Activated CD8-positive, alpha-beta memory T cell treated with anti-CD3 and anti-CD28 coated beads, Interleukin-2, amount 50 U/mL, for 24 hours (primary cell): ENCODE measurements around the gene CRLF1.

Source experiments
- DNase-seq: peaks from one replicate; pipeline ENCODE4 v3.0.0-alpha.2; 2020; ENCODE audit errors: extremely low read depth

The CRLF1 gene

GRCh38 chr19:18636969-18637629 is 30.5 kb upstream of the CRLF1 start, which contains the start of gene KLHL26:
KLHL26 (plus strand) TSS chr19:18637028; CDS start chr19:18637055, 27 bp downstream.
- no peak for DNase-seq

GRCh38 chr19:18636183-18636968 is 29.8 kb upstream of the CRLF1 start:
- peak; percentile 98 for DNase-seq

- DNase-seq, result no peak
These were observed 29.2 kb upstream of the CRLF1 start for GRCh38 chr19:18635831-18636182.

- no peak for DNase-seq
These were observed 28.2 kb upstream of the CRLF1 start for GRCh38 chr19:18634612-18635297.

DNA sequence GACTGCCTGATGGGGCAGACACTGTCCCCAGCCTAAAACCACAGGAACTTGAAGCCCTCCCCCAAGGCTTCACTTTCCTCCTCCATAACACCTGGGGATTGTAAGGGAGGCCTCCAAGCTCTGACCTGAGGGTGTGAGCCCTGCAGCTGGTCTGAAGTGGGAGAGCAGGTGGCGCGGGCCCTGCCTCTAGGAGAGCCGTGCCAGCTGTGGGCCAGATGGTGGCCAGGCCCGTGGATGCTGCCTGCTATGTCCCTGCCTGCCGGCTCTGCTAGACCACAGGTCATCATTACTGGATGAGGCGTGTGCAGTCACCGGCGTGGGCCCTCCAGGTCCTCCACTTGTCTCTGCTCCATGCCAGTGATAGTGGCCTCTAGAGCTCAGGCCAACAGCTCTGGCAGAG is 26.7 kb upstream of the CRLF1 start:
- DNase-seq, result no peak

DNA sequence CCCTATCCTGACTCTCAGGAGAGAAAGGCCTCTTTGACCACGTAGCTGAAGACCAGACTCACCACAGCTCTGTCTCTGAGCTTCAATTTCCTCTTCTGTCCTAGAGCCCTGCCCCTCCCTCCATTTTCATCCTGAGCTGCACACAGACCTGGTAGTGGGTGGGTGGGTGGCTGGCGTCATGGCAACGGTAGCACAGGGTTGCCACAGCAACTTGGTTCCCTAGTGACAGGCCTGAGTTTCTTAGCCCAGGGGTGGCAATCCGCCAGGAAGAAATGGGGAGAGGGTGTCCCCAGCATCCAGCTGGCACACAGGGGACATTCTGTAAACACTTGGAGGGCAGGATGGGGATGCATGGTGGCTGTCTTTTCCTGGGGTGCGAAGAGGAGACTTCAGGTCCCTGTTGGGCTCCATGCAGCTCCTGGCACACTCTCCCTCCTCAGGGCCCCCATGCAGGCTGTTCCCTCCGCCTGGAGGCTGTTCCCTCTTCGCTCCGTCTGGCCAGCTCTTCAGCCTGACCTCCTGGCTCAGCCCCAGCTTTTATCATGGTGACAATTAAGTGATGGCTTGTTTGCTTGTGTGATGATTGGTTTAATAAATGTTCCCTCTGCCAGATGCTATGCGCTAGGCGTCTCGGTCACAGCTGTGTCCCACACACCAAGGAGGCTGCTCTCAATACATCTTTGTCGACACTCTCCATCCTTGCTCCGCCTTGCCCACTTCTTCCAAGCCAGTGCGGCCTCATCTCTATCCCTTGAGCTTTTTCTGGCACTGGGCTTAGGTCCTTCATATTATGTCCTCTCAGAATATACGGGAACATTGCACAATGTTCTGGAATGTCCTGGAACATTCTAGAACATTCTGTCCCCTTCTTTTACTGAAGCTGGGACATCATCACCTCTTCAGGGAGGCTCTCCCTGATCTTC is 22.8 kb upstream of the CRLF1 start:
- no peak for DNase-seq

- DNase-seq, result no peak
These were observed 20.3 kb upstream of the CRLF1 start for GRCh38 chr19:18626906-18627305.

- no peak for DNase-seq
These were observed 14.3 kb upstream of the CRLF1 start for GRCh38 chr19:18620902-18621301.

- DNase-seq, result no peak
These were observed 13.7 kb upstream of the CRLF1 start for GRCh38 chr19:18620311-18620710.

- no peak for DNase-seq
These were observed 11.6 kb upstream of the CRLF1 start for GRCh38 chr19:18618236-18618635.

DNA sequence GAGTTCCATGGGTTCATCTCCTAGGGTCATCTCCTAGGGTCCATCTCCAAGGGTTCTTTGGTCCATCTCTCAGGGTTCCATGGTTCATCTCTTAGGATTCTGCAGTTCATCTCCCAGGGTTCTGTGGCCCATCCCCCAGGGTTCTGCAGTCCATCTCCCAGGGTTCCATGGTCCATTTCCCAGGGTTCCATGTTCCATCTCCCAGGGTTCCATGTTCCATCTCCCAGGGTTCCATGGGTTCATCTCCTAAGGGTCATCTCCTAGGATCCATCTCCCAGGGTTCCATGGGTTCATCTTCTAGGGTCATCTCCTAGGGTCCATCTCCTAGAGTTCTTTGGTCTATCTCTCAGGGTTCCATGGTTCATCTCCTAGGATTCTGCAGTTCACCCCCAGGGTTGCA is 11.0 kb upstream of the CRLF1 start:
- no peak for DNase-seq

DNA sequence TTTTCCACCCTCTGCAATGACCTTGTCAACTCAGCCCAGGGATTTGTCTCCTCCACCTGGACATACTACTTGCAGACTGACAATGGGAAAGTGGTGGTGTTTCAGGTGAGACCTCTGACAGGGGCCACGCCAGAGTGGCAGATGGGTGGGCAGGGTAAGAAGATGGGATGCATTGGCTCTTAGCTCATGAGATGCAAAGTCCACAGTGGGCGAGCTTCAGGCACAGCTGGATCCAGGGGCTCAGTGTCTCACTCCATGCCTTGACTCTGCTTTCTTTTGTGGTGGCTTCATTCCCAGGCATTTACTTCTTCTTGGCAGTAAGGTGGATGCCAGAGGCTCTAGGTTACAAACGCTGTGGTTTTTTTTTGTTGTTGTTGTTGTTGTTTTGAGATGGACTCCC is 9.4 kb upstream of the CRLF1 start:
- no peak for DNase-seq

GRCh38 chr19:18613589-18614234 is 7.1 kb upstream of the CRLF1 start:
- no peak for DNase-seq

DNA sequence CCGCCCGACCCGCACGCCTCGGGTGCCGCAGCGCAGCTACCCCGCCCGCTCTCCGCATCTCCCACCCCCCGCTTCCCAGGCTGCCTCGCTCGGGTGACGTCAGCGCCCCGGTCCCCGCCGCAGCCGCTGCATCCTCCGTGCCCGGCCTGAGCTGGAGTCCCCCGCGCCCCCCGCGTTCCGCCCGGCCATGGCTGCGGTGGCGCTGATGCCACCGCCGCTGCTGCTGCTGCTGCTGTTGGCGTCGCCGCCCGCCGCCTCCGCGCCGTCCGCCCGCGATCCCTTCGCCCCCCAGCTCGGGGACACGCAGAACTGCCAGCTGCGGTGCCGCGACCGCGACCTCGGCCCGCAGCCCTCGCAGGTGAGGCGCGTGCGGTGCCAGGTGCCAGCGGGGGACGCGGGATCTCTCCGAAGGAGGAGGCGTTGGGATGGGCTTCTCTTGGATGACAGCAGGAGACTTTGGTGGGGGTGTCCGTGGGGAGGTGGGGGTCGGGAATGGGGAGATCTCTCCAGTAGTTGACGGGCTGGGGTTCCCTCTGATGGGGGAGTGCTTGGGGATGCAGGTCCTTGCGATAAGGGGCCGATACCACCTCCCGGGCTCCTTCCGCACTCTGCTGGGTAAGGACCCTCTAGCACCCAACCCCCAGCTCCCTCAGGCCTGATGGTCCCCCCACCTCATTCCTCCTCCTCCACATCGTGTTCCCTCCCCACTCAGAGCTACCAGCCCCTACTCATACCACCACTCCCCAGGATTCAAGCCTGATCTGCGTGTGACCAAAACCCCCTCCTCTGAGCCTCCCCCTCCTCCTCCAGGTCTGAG is 6.4 kb upstream of the CRLF1 start, which contains the start of gene TMEM59L:
Gene TMEM59L, plus strand, starts transcription at position 99 of the 817 bp plus-strand sequence. Its CDS starts 89 bp downstream, at position 188.
- no peak for DNase-seq

DNA sequence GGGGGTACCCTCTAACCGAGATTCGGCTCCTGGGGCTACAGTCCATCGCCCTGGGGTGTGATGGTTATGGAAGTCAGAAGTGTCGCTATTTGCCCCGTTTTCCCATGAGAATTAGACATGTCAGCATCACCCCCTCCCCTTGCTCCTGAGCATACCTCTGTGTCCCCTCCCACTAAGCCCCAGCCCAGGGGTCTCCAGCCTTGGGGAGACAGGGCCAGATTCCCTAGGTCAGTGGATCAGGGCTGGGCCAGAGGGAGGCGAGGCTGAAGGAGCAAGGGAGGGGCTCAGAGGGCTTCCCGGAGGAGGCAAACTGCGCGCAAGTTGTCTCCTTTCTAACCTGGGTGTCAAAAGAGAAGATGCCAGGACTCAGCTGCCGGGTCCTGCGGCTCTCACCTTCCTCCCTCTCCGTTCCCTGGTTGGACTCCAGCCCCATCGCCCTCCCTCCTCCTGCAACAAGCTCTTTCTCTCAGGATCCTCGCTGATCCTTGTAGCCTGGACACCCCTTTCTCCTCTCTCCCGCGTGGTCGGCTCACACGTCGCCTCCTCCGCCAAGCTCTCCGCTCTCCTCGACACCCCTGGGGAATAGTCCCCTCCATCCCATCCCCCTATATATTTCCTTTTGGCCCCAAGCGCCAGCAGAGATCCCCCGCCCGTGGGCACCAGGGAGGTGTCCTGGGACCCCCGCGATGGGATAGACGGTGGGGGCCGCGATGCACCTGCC is 5.6 kb upstream of the CRLF1 start:
- no peak for DNase-seq

GRCh38 chr19:18611327-18612050 is 4.9 kb upstream of the CRLF1 start:
- no peak for DNase-seq

DNA sequence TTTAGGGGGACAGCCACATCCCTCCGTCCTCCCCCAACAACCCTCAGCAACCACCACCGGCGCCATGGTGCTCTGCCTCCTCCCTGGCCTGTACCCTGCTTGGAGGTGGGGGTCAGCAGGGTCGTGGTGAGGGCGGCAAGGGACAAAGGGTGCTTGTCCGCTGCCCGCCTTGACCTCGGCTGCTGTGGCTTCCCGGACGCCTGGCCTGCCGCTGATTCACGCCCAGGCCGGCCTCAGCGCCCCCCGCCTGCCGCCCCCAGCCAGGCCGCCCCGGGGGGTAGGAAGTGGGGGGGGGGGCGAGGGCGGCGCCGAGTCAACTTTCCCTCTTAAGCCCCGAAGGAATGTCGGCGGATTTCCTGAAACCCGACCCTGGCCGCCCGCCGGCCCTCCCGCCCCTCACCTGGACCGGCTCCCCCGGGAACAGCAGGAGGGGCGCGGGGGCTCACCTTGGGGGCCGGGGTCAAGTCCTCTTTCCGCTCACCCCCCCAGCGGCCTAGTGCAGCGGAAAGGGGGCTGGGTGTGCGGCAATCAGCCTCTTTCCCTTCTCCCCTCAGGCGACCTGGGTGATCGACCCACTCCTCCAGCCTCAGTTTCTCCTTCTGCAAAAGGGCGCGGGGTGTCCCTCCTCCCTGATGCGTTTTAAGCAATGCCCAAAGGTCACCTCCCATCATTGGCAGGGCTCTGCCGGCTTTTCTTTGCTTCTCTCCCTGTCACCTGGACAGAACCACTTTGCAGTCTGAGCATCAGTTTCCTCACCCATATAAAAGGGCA is 4.1 kb upstream of the CRLF1 start:
- no peak for DNase-seq

DNA sequence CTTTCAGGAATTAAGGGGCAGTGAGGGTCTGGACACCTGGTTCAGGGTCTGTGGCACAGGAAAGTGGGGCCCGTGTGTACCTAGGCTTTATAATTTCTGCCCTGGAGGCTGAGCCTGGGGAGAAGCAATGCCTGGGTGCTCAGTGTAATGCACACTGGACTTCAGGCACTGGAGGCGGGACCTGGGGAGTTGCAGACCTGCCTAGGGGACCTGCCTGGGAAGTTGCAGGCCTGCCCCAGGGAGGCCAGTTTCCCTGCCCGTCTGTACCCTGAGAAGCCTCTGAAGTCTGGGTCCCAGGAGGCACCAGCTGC is 3.6 kb upstream of the CRLF1 start:
- no peak for DNase-seq
